Stimulated activated naive CD8-positive, alpha-beta T cell treated with anti-CD3 and anti-CD28 coated beads, Interleukin-15, Interleukin-2, amounts not matched to agents 100 ng/mL and 50 ng/mL, for 24 hours (primary cell): ENCODE data around the gene SFT2D1.

ENCODE experiments used
- H3K27ac Mint-ChIP-seq: one replicate; pipeline ENCODE4 v1.8.0; 2021; ENCODE audit warnings: mild to moderate bottlenecking, mixed read lengths
- H3K27me3 Mint-ChIP-seq: one replicate; pipeline ENCODE4 v1.8.0; 2021; ENCODE audit warnings: mixed read lengths
- H3K36me3 Mint-ChIP-seq: one replicate; pipeline ENCODE4 v1.8.0; 2021; ENCODE audit warnings: low read depth, mixed read lengths
- H3K4me1 Mint-ChIP-seq: one replicate; pipeline ENCODE4 v1.8.0; 2021; ENCODE audit warnings: low read depth, mixed read lengths
- H3K4me3 Mint-ChIP-seq: one replicate; pipeline ENCODE4 v1.8.0; 2021; ENCODE audit warnings: mild to moderate bottlenecking, mixed read lengths
- H3K9me3 Mint-ChIP-seq: one replicate; pipeline ENCODE4 v1.8.0; 2021; ENCODE audit warnings: mixed read lengths

The SFT2D1 gene

GRCh38 chr6:166271376-166271765 is 71.0 kb downstream of the SFT2D1 start:
- no peak overlapping the region for H3K27ac Mint-ChIP-seq
- H3K4me3 Mint-ChIP-seq = no peak overlapping the region

DNA sequence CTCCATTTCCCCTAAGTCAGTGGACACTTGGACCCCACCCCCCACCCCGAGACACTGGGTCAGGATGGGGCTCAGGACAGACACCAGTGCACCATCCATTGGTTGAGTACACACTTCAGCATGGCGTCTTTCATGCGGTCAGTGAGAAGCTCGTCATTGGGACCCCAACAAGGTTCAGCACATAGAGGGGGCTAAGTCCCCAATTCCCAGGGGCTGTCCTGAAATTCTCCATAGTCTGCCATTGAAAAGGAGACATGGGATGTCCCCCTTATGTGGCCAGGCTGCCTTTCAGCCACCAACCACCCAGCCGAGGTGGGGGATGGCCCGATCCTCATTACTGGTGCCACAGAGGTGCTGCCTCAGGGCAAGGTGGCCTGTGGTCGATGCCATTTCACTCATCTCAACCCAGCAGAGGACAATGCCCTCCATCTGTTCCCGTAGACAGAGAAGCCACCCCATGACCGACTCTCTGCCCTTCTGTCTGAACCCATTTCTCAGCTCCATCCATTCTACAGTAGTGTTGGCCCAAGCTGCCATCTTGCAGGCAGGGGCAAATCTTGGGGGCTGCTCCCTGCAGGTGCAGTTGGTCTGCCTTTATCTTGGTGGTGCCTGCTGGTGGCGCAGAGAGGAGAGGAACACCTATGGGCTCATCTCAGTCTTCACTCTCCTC is 71.5 kb downstream of the SFT2D1 start:
- H3K36me3 Mint-ChIP-seq = no peaks in the 10 kb centered on the region
- H3K27ac Mint-ChIP-seq = no peak overlapping the region
- H3K27me3 Mint-ChIP-seq = no peaks in the 10 kb centered on the region
- H3K9me3 Mint-ChIP-seq = no peaks in the 10 kb centered on the region
- no peaks in the 10 kb centered on the region for H3K4me1 Mint-ChIP-seq
- no peak overlapping the region for H3K4me3 Mint-ChIP-seq

More at GRCh38 chr6:166271376-166271765, 71.0 kb downstream of the SFT2D1 start:
- no peaks in the 10 kb centered on the region for H3K36me3 Mint-ChIP-seq
- no peaks in the 10 kb centered on the region for H3K9me3 Mint-ChIP-seq
- no peaks in the 10 kb centered on the region for H3K4me1 Mint-ChIP-seq
- no peaks in the 10 kb centered on the region for H3K27me3 Mint-ChIP-seq
